Mesodermal cell (in vitro differentiated cells): ENCODE data around the gene C4B. TPM values are rescaled to one million over a fixed set of nuclear protein-coding genes. Genes with fewer than 3 reads are reported as not detected.
"Not testable (repeated sequence)": the region's sequence is repeated elsewhere in the genome, so short reads cannot be mapped to it uniquely, and the experiment has no call there.

Experiments used
- H3K27ac ChIP-seq: 2 replicates; pipeline ENCODE4 v1.7.0; 2013; ENCODE audit warnings: mild to moderate bottlenecking, low read depth, low read length, moderate library complexity; ENCODE audit not compliant: severe bottlenecking
- H3K36me3 ChIP-seq: 2 replicates; pipeline ENCODE4 v1.7.1; 2013; ENCODE audit warnings: mild to moderate bottlenecking, low read length, moderate library complexity; ENCODE audit not compliant: control insufficient read depth, insufficient read depth
- H3K4me1 ChIP-seq: one replicate; pipeline ENCODE4 v1.7.1; 2013; ENCODE audit warnings: mild to moderate bottlenecking, low read length; ENCODE audit not compliant: insufficient read depth, control insufficient read depth, poor library complexity, severe bottlenecking
- H3K4me3 ChIP-seq: 2 replicates; pipeline ENCODE4 v1.7.0; 2013; ENCODE audit warnings: low read length, control low read depth, mild to moderate bottlenecking; ENCODE audit not compliant: insufficient read depth, poor library complexity, severe bottlenecking; ENCODE audit errors: extremely low read depth
- H3K9me3 ChIP-seq: 2 replicates; pipeline ENCODE4 v1.7.1; 2013; ENCODE audit warnings: mild to moderate bottlenecking, low read length, moderate library complexity; ENCODE audit not compliant: control insufficient read depth
- WGBS, 2 experiments: methylation state at CpG; one replicate each; pipeline ENCODE4 v1.1.5; 2013; ENCODE audit warnings: missing lambda C conversion rate in 2 of 2; ENCODE audit not compliant: insufficient coverage in 2 of 2; 5-methylcytosine and 5-hydroxymethylcytosine counted together
- polyA plus RNA-seq, 2 experiments: library from polyadenylated mRNA; stranded (reverse); fragments of 50-300 nt; gene quantifications; one replicate each; pipeline ENCODE4 v1.2.3, GENCODE V29; 2013

C4B gene
- polyA plus RNA-seq (2013, experiment 1 of 2) = 5.2 TPM
- polyA plus RNA-seq (2013, experiment 2 of 2) = 3.6 TPM

- not testable (repeated sequence) for H3K4me1 ChIP-seq, H3K27ac ChIP-seq, H3K36me3 ChIP-seq, H3K9me3 ChIP-seq, H3K4me3 ChIP-seq
- WGBS, 2 experiments = no CpG with 5 or more reads among the region's 6 CpGs
These were observed at the start of gene C4B for GRCh38 chr6:32014547-32014946. C4B (plus strand) TSS chr6:32014795; CDS start chr6:32014846, 51 bp downstream.

- 97 to 98% methylated on average over 13 of the region's 13 CpGs for WGBS, 2 experiments
- Histone ChIP-seq H3K27ac (no peak overlapping the region), H3K36me3 (peaks cover 93% of the 10 kb centered on the region), H3K4me3 (no peak overlapping the region), H3K9me3 (no peaks in the 10 kb centered on the region), H3K4me1 (peaks cover 11% of the 10 kb centered on the region)
These were observed 48.9 kb upstream of the C4B start for GRCh38 chr6:31965700-31966099.

GRCh38 chr6:31966506-31966905 lies 48.1 kb upstream of the C4B start:
- 91 to 98% methylated on average over 6 to 7 of the region's 7 CpGs for WGBS, 2 experiments
- H3K36me3 ChIP-seq = peaks cover 85% of the 10 kb centered on the region

GRCh38 chr6:31966997-31967925 lies 47.3 kb upstream of the C4B start:
- peaks cover 15% of the 10 kb centered on the region for H3K4me1 ChIP-seq
- H3K36me3 ChIP-seq = peaks cover 78% of the 10 kb centered on the region
- 95 to 98% methylated on average over 6 to 8 of the region's 10 CpGs for WGBS, 2 experiments
- no peaks in the 10 kb centered on the region for H3K9me3 ChIP-seq
- no peak overlapping the region for H3K4me3 ChIP-seq
- no peak overlapping the region for H3K27ac ChIP-seq

More at GRCh38 chr6:31966506-31966905, 48.1 kb upstream of the C4B start:
- Histone ChIP-seq H3K4me3 (no peak overlapping the region), H3K4me1 (peaks cover 14% of the 10 kb centered on the region), H3K9me3 (no peaks in the 10 kb centered on the region), H3K27ac (no peak overlapping the region)

DNA sequence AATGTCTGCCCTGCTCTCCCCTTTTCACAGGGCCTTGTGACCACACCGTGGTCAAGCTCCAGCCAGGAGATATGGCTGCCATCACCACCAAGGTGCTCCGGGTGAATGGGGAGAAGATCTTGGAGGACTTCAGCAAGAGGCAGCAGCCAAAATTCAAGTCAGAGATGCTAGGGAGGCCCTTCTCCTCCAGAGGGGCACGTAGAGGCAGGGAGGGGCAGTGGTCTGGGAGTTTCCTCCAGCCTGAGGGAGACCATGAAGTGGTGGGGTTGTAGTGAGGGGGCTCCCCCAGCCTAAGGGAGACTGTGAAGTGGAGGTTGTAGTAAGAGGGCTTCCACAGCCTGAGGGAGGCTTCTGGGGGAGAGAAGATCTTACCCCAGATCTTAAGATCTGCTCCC lies 46.7 kb upstream of the C4B start:
- Histone ChIP-seq H3K27ac (no peak overlapping the region), H3K36me3 (peaks cover 71% of the 10 kb centered on the region), H3K9me3 (no peaks in the 10 kb centered on the region), H3K4me1 (peaks cover 15% of the 10 kb centered on the region), H3K4me3 (no peak overlapping the region)
- 88 to 93% methylated on average over 1 to 3 of the region's 3 CpGs for WGBS, 2 experiments

DNA sequence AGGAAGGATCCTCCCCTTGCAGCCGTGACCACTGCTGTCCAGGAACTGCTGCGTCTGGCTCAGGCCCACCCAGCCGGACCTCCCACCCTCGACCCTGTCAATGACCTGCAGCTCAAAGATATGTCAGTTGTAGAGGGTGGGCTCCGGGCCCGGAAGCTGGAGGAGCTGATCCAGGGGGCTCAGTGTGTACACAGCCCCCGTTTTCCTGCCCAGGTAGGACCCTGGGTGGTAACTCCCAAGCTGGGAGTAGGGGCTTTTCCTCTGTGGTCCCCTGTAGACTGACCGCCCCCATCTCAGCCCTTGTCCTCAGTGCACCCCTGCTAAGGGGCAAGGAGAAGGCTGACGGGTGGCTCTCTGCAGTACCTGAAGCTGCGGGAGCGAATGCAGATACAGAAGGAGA lies 46.3 kb upstream of the C4B start:
- Histone ChIP-seq H3K9me3 (no peaks in the 10 kb centered on the region), H3K36me3 (peaks cover 67% of the 10 kb centered on the region)
- 95 to 96% methylated on average over 8 to 11 of the region's 11 CpGs for WGBS, 2 experiments

GRCh38 chr6:31968791-31969711 lies 45.5 kb upstream of the C4B start:
- Histone ChIP-seq H3K4me1 (peaks cover 15% of the 10 kb centered on the region), H3K4me3 (no peak overlapping the region), H3K9me3 (no peaks in the 10 kb centered on the region), H3K27ac (no peak overlapping the region), H3K36me3 (peaks cover 65% of the 10 kb centered on the region)
- 94 to 98% methylated on average over 13 to 17 of the region's 23 CpGs for WGBS, 2 experiments

More for the DNA sequence above, 46.3 kb upstream of the C4B start:
- H3K4me1 ChIP-seq = peaks cover 15% of the 10 kb centered on the region
- H3K4me3 ChIP-seq = no peak overlapping the region
- no peak overlapping the region for H3K27ac ChIP-seq

DNA sequence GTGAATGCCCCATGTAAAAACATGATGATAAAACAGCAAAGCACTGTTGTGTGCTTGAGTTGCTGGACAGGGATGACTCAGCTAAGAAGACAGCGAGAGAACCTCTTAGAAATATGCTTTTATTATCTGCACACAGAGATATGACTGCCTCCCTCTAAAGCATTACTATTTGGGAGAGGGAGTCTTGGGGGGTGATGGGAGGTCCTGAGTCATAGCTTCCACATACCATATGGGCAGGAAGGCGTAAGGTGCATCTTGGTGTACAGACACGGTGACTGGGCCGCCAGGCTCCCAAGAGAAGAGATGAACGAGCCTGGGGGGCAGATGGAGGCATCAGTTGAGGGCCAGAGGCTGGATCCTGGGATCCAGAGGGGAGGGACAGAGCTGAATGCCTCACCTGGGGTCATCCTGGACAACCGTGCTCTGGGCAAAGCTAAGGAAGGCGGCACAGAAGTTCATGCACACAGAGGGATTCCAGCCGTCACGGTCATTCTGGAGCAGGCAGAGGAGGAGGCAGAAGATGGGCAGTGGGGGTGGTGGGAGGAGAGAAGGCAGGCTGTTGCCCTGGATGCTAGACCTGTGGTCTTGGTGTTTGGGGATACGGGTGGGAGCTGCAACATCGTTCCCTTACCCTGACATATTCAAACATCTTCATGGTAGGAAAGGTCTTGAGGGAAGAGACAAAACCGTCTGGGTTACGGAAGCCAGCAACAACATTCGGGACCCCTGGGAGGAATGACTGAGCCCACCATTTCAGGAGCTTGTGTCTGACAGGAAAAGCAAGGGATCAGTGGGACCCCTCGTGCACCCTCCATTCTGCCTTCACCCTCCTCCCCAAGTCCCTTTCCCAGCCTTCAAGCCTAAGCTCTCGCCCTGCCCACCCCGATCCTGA lies 44.6 kb upstream of the C4B start:
- WGBS, 2 experiments = 89 to 95% methylated on average over 12 of the region's 17 CpGs
- Histone ChIP-seq H3K36me3 (peaks cover 66% of the 10 kb centered on the region), H3K4me3 (no peak overlapping the region), H3K9me3 (no peaks in the 10 kb centered on the region), H3K4me1 (peaks cover 15% of the 10 kb centered on the region), H3K27ac (no peak overlapping the region)

DNA sequence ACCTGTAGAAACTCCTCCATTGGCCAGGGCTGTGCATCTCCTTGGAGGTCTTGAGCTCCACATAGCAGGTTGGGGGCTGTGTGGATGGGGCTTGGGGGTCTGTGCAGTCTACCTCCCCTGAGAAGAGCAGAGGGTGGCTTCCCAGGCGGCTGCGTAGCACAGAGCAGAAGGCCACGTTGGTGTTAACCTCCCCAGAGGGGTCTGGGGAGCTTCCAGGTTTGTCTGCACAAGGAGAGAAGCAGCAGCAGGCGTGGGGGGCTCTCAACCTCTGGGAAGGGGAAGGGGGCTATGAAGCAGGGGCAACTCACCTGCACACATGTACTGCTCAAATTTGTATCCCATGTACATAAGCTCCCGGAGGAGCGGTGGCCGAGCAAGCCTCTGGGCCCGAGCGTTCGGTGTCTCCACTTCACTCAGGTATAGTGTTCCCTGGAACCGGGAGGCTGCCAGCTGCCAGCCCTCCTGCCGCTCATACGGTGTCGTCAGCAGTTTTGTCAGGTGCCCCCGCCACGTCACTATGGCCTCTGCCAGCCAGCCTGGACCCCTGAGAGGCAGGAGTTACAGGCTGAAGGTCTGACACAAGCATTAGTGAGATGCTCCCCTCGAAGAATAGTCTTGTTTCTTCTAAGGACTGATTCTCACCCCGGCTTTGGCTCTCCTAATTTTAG lies 43.9 kb upstream of the C4B start:
- Histone ChIP-seq H3K9me3 (peaks cover 5% of the 10 kb centered on the region), H3K4me3 (peak overlapping the region; percentile 83), H3K36me3 (peaks cover 66% of the 10 kb centered on the region), H3K4me1 (peaks cover 15% of the 10 kb centered on the region), H3K27ac (no peak overlapping the region)
- 94 to 95% methylated on average over 15 to 17 of the region's 18 CpGs for WGBS, 2 experiments
